B cell (primary cell): ENCODE measurements around the gene MYO16. TPM values are rescaled to one million over a fixed set of nuclear protein-coding genes. Genes with fewer than 3 reads are reported as not detected.

Experiments
- ATAC-seq: fragments of 200-7000 bp; cut with Tn5 transposase; one replicate; pipeline ENCODE4 v1.10.0; 2021; ENCODE audit warnings: low read depth, mild to moderate bottlenecking, moderate number of reproducible peaks, moderate library complexity
- CTCF ChIA-PET: fragments of 350-600 bp; sonication (Branson Sonifier 250); formaldehyde crosslinking; loops from one replicate; lab custom pipeline; 2021; ENCODE audit warnings: antibody characterized with exemption, inconsistent platforms; lab: Charles Lee
- POLR2A ChIA-PET: fragments of 350-600 bp; sonication (Branson Sonifier 250); formaldehyde crosslinking; loops from one replicate; lab custom pipeline; 2021; ENCODE audit warnings: antibody characterized with exemption; lab: Charles Lee
- DNase-seq: peaks from one replicate; pipeline ENCODE4 v3.0.0; 2013
- H2AFZ ChIP-seq: 2 replicates; pipeline ENCODE4 v1.6.1; 2012; ENCODE audit warnings: mild to moderate bottlenecking, low read depth, low read length; ENCODE audit not compliant: insufficient read depth, poor library complexity, severe bottlenecking
- H3K27ac ChIP-seq, 2 donors: 1 replicate in 1 of 2; 2 replicates in 1 of 2; pipeline ENCODE4 v1.5.1; 2012 to 2013; ENCODE audit warnings: low read length in 2 of 2, mild to moderate bottlenecking in 2 of 2, moderate library complexity in 1 of 2
- H3K27me3 ChIP-seq, 4 experiments: fragments of 200-600 bp in 1 of 4; sonication (generic) in 1 of 4; replicated peaks in 1 of 4; 1 replicate in 2 of 4; 2 replicates in 2 of 4; pipeline versions ENCODE4 v1.6.1 to v1.7.0; 2013 to 2016; ENCODE audit warnings: low read length in 3 of 4, mild to moderate bottlenecking in 2 of 4, mixed read lengths in 1 of 4, moderate library complexity in 1 of 4; ENCODE audit not compliant: insufficient read depth in 4 of 4, control insufficient read depth in 3 of 4; ENCODE audit errors: control extremely low read depth in 1 of 4
- H3K36me3 ChIP-seq, 2 experiments: replicated peaks in 1 of 2; 1 replicate in 1 of 2; 2 replicates in 1 of 2; pipeline versions ENCODE4 v1.6.1 to v1.7.1; 2013; ENCODE audit warnings: low read length in 1 of 2; ENCODE audit not compliant: insufficient read depth in 2 of 2, control insufficient read depth in 1 of 2; ENCODE audit errors: control extremely low read depth in 1 of 2, extremely low read depth in 1 of 2
- H3K4me1 ChIP-seq, 2 donors: fragments of 200-600 bp in 1 of 2; sonication (generic) in 1 of 2; 1 replicate in 1 of 2; 2 replicates in 1 of 2; pipeline versions ENCODE4 v1.5.1 to v1.6.1; 2013 to 2017; ENCODE audit warnings: low read length in 2 of 2; ENCODE audit not compliant: control insufficient read depth in 2 of 2, insufficient read depth in 2 of 2
- H3K4me2 ChIP-seq: replicated peaks from 2 replicates; pipeline ENCODE3; 2012; ENCODE audit warnings: mild to moderate bottlenecking, low read depth, low read length; ENCODE audit not compliant: poor library complexity, severe bottlenecking
- H3K4me3 ChIP-seq, 5 experiments: fragments of 200-600 bp in 1 of 5; sonication (generic) in 1 of 5; 1 replicate in 3 of 5; 2 replicates in 2 of 5; pipeline versions ENCODE4 v1.5.1 to v1.7.0; 2011 to 2016; ENCODE audit warnings: low read length in 4 of 5, mild to moderate bottlenecking in 4 of 5, low read depth in 2 of 5, control low read depth in 1 of 5, moderate library complexity in 1 of 5; ENCODE audit not compliant: insufficient read depth in 1 of 5; ENCODE audit errors: control extremely low read depth in 1 of 5, extremely low read depth in 1 of 5
- H3K79me2 ChIP-seq: fragments of 200-600 bp; sonication (generic); one replicate; pipeline ENCODE4 v1.6.0; 2016; ENCODE audit warnings: low read length; ENCODE audit not compliant: control insufficient read depth, insufficient read depth
- H3K9ac ChIP-seq: fragments of 200-600 bp; sonication (generic); 2 replicates; pipeline ENCODE4 v1.6.1; 2017; ENCODE audit warnings: mild to moderate bottlenecking, low read length, moderate library complexity
- H3K9me3 ChIP-seq, 3 donors: one replicate each; pipeline versions ENCODE4 v1.6.1 to v1.7.1; 2013; ENCODE audit warnings: low read length in 2 of 3; ENCODE audit not compliant: control insufficient read depth in 2 of 3, insufficient read depth in 1 of 3; ENCODE audit errors: control extremely low read depth in 1 of 3
- H4K20me1 ChIP-seq: 2 replicates; pipeline ENCODE4 v1.6.0; 2012; ENCODE audit warnings: mild to moderate bottlenecking, low read length; ENCODE audit not compliant: insufficient read depth, control insufficient read depth, poor library complexity, severe bottlenecking
- H3K27ac Mint-ChIP-seq: one replicate; pipeline ENCODE4 v1.8.0; 2021; ENCODE audit warnings: mixed read lengths
- H3K27me3 Mint-ChIP-seq: one replicate; pipeline ENCODE4 v1.8.0; 2021; ENCODE audit warnings: mixed read lengths
- H3K4me1 Mint-ChIP-seq: one replicate; pipeline ENCODE4 v1.8.0; 2021; ENCODE audit warnings: mixed read lengths
- H3K4me3 Mint-ChIP-seq: one replicate; pipeline ENCODE4 v1.8.0; 2021; ENCODE audit warnings: mixed read lengths
- H3K9me3 Mint-ChIP-seq: one replicate; pipeline ENCODE4 v1.8.0; 2022; ENCODE audit warnings: mixed read lengths; ENCODE audit not compliant: insufficient read depth
- CTCF ChIP-seq: fragments of 200-600 bp; IDR thresholded peaks from one replicate; pipeline ENCODE4 v1.8.0; 2022; ENCODE audit warnings: antibody characterized with exemption, mild to moderate bottlenecking
- EZH2 ChIP-seq: IDR thresholded peaks from 2 replicates; pipeline ENCODE4 v1.6.1; 2012; ENCODE audit warnings: borderline replicate concordance, low read depth, mild to moderate bottlenecking, moderate library complexity, low read length; ENCODE audit not compliant: insufficient read depth, poor library complexity, severe bottlenecking
- WGBS: methylation state at CpG from one replicate; pipeline ENCODE4 v1.1.5; 2013; ENCODE audit warnings: missing lambda C conversion rate; ENCODE audit not compliant: insufficient coverage; 5-methylcytosine and 5-hydroxymethylcytosine counted together
- intact Hi-C: fragments of 100-400 bp; cut with micrococcal nuclease; formaldehyde crosslinking; loops from one replicate; pipeline ENCODE4 v1.10.0; 2022
- polyA plus RNA-seq: library from polyadenylated mRNA; depleted of rRNA; stranded (reverse); fragments of >200 nt; gene quantifications from 2 replicates; pipeline ENCODE4 v1.2.3, GENCODE V29; 2012
- total RNA-seq, 2 donors: library from RNA; stranded (reverse); fragments of 120-200 nt in 1 of 2; gene quantifications; 1 replicate in 1 of 2; 2 replicates in 1 of 2; pipeline versions ENCODE4 v1.2.3 to v1.2.4, GENCODE V29; 2013 to 2022

The MYO16 gene
- total and polyA plus RNA-seq, 2 donors (not counting 1 experiment from before 2014, with no cell fraction given), result not detected

- no peak overlapping the region for H3K9ac ChIP-seq
- WGBS, result 81% methylated on average over 2 of the region's 3 CpGs
- intact Hi-C loops, result no loop called here
- ChIA-PET POLR2A (no interaction called here), CTCF (no interaction called here)
- Mint-ChIP-seq H3K27ac (no peak overlapping the region), H3K9me3 (peaks cover 6% of the 10 kb centered on the region), H3K4me3 (no peak overlapping the region), H3K4me1 (no peaks in the 10 kb centered on the region), H3K27me3 (no peaks in the 10 kb centered on the region)
- no peak overlapping the region for H3K27ac ChIP-seq
- no peak overlapping the region for H3K4me3 ChIP-seq
- H3K4me2 ChIP-seq, result no peak overlapping the region
- H2AFZ ChIP-seq, result no peak overlapping the region
- no peak for DNase-seq
- H3K79me2 ChIP-seq, result no peaks in the 10 kb centered on the region
- no peaks in the 10 kb centered on the region for H3K27me3 ChIP-seq
- no peaks in the 10 kb centered on the region for H3K4me1 ChIP-seq
- no peaks in the 10 kb centered on the region for H3K9me3 ChIP-seq
- H4K20me1 ChIP-seq, result no peaks in the 10 kb centered on the region
- TF ChIP-seq CTCF, result no peak
- no peak for ATAC-seq
- H3K36me3 ChIP-seq, result no peaks in the 10 kb centered on the region
Observed at GRCh38 chr13:108733022-108733560, 103.7 kb downstream of the MYO16 start.

GRCh38 chr13:108734676-108735075, 105.3 kb downstream of the MYO16 start:
- POLR2A ChIA-PET, result no interaction called here
- Mint-ChIP-seq H3K27me3 (no peaks in the 10 kb centered on the region), H3K4me3 (no peak overlapping the region), H3K9me3 (peaks cover 6% of the 10 kb centered on the region), H3K27ac (no peak overlapping the region), H3K4me1 (no peaks in the 10 kb centered on the region)
- Histone ChIP-seq H3K9ac (no peak overlapping the region), H3K4me3 (no peak overlapping the region), H3K27ac (no peak overlapping the region), H3K27me3 (no peaks in the 10 kb centered on the region), H2AFZ (no peak overlapping the region), H3K36me3 (no peaks in the 10 kb centered on the region), H3K9me3 (no peaks in the 10 kb centered on the region), H3K4me1 (no peaks in the 10 kb centered on the region), H3K79me2 (no peaks in the 10 kb centered on the region), H4K20me1 (no peaks in the 10 kb centered on the region), H3K4me2 (no peak overlapping the region)
- intact Hi-C loops, result no loop called here
- CTCF ChIA-PET, result no interaction called here
- DNase-seq, result no peak
- no peak for TF ChIP-seq EZH2
- TF ChIP-seq CTCF, result no peak
- ATAC-seq, result no peak
- WGBS, result 77% methylated on average over 3 of the region's 4 CpGs
